HG03571 (cell line): ENCODE results near the gene SEMA4A.

ENCODE experiments used
- ATAC-seq: cut with Tn5 transposase; IDR thresholded peaks from one replicate; pipeline ENCODE4 v1.9.1; 2021; ENCODE audit not compliant: unreplicated experiment

SEMA4A gene

DNA sequence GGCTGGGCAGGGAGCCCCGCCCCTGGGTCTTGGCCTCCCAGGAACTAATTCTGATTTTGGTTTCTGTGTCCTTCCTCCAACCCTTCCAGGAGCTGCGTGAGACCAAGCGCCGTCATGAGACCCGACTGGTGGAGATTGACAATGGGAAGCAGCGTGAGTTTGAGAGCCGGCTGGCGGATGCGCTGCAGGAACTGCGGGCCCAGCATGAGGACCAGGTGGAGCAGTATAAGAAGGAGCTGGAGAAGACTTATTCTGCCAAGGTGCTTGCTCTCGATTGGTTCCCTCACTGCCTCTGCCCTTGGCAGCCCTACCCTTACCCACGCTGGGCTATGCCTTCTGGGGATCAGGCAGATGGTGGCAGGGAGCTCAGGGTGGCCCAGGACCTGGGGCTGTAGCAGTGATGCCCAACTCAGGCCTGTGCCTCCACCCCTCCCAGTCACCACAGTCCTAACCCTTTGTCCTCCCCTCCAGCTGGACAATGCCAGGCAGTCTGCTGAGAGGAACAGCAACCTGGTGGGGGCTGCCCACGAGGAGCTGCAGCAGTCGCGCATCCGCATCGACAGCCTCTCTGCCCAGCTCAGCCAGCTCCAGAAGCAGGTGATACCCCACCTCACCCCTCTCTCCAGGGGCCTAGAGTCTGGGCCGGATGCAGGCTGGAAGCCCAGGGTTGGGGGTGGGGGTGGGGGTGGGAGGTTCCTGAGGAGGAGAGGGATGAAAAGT, 18.5 kb upstream of the SEMA4A start:
- ATAC-seq, result no peak

DNA sequence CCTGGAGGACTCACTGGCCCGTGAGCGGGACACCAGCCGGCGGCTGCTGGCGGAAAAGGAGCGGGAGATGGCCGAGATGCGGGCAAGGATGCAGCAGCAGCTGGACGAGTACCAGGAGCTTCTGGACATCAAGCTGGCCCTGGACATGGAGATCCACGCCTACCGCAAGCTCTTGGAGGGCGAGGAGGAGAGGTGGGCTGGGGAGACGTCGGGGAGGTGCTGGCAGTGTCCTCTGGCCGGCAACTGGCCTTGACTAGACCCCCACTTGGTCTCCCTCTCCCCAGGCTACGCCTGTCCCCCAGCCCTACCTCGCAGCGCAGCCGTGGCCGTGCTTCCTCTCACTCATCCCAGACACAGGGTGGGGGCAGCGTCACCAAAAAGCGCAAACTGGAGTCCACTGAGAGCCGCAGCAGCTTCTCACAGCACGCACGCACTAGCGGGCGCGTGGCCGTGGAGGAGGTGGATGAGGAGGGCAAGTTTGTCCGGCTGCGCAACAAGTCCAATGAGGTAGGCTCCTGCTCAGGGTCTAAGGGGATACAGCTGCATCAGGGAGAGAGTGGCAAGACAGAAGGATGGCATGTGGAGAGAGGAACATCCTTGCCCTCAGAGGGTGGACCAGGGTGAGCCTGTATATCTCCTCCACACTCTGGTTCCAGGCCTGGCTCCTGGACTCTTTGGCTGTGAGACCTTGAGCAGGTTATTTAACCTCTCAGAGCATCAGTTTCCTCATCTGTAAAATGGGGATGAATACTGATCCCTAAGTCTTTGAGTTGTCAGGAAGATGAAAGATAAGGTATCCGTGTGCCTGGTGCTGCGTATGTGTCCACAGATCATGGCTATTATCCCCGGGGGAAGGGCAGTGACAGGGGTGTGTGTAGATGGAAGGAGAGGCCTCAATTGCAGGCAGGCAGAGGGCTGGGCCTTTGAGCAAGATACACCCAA, 17.2 kb upstream of the SEMA4A start:
- ATAC-seq, result no peak

DNA sequence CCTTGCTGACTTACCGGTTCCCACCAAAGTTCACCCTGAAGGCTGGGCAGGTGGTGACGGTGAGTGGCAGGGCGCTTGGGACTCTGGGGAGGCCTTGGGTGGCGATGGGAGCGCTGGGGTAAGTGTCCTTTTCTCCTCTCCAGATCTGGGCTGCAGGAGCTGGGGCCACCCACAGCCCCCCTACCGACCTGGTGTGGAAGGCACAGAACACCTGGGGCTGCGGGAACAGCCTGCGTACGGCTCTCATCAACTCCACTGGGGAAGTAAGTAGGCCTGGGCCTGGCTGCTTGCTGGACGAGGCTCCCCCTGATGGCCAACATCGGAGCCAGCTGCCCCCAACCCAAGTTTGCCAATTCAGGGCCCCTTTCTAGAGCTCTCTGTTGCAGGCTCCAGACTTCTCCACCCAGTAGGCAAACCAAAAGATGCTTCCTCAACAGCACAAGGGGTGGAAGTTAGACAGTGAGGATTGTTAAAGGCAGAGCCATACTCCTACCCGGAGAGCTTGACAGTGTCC, 16.4 kb upstream of the SEMA4A start:
- ATAC-seq, result no peak

DNA sequence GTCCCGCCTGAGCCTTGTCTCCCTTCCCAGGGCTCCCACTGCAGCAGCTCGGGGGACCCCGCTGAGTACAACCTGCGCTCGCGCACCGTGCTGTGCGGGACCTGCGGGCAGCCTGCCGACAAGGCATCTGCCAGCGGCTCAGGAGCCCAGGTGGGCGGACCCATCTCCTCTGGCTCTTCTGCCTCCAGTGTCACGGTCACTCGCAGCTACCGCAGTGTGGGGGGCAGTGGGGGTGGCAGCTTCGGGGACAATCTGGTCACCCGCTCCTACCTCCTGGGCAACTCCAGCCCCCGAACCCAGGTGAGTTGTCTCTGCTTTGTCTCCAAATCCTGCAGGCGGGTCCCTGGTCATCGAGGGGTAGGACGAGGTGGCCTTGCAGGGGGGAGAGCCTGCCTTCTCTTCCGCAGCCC, 14.9 kb upstream of the SEMA4A start:
- no peak for ATAC-seq

DNA sequence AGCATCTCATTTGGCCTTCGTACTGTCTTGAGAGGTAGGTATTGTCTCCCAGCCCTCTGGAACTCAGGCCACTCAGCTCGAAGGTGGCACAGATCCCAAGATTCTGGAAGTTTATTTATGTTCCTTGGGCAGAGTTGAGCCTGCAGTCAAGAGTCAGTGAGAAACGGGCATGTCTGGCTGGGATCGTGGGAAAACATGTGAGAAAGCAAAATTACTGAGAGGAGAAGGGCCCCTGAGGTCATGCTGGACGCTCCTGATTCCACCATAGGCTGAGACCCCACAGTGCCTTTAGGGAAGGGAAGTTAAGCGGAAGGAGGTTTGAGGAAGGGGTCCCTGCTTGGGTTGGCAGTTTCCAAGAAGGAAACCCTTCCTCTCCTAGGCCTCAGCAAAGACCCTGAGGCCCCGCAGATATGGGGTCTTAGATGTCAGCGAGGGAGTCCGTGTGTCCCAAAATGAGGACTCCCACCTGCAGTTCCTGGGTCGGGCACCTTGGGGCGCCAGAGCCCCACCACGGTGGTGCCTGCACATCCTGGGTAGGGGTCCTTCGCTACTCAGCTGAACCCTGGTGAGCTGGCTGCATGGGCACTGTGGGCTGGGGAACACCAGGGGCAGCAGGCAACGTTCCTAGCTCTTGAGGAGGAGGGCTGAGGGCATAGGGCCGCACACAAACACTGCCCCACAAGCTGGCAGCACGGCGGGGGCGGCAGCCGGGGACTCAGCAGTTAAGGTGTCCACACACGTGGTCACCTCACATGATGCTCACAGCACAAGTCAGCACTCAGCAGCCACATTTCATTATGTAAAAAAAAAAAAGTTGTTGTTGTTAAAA, 12.3 kb upstream of the SEMA4A start:
- ATAC-seq, result no peak

DNA sequence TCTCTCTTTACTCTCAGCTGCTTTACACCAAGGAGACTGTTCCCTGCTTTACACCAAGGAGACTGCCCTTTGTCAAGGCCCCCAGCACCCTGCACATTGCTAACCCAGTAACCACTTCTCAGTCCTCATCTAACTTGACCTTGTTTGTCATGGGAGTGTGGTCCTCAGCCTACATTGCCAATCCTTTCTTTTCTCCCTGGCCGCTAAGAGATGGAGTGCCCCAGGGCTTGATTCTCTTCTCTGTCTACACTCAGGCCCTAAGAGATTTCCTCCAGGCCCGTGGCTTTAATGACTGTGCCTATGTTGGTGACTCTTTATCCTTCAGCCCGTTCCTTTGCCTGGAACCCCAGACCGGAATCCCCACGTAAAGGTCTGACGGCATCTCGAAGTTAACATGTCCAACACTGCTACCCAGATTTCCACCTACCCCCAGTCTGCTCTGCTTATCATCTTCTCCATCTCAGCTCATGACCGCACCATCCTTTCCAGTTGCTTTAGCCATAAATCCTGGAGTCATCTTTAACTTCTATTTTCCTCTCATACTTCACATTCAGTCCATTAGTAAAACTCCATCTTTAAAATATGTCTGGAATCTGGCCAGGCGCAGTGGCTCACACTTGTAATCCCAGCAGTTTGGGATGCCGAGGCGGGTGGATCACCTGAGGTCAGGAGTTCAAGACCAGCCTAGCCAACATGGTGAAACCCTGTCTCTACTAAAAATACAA, 9.5 kb upstream of the SEMA4A start:
- no peak for ATAC-seq

DNA sequence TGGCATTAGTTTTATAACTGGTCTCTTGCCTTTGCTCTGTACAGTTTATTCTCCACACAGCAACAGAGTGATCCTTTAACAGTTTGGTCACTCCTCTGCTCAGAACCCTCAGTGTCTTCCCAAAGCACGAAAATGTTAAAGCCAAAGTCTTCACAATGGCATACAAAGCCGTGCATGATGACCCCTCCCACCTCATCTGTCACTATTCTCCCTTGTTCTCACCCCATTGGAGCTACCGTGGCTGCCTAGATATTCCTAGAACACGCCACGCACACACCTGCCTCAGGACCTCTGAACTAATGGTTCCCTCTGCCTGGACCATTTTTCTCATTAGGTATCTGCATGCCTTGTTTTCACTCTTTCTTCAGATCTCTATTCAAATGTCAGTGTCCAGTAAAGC, 8.6 kb upstream of the SEMA4A start:
- ATAC-seq, result no peak

DNA sequence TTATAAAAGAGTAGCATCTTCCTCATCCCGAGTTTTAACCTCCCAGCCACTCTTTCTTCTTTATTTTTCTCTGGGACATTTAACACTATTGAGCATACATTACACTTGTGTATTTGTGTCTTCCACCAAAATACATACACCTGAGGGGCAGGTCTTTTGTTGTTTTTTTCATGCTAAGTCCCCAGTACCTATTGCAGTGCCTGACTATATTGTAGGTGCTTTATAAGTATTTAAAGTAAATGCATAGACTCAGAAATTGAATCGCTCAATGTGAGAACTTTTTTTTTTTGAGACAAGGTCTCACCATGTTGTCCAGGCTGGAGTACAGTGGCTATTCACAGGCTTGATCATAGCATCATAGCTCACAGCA, 7.8 kb upstream of the SEMA4A start:
- no peak for ATAC-seq

DNA sequence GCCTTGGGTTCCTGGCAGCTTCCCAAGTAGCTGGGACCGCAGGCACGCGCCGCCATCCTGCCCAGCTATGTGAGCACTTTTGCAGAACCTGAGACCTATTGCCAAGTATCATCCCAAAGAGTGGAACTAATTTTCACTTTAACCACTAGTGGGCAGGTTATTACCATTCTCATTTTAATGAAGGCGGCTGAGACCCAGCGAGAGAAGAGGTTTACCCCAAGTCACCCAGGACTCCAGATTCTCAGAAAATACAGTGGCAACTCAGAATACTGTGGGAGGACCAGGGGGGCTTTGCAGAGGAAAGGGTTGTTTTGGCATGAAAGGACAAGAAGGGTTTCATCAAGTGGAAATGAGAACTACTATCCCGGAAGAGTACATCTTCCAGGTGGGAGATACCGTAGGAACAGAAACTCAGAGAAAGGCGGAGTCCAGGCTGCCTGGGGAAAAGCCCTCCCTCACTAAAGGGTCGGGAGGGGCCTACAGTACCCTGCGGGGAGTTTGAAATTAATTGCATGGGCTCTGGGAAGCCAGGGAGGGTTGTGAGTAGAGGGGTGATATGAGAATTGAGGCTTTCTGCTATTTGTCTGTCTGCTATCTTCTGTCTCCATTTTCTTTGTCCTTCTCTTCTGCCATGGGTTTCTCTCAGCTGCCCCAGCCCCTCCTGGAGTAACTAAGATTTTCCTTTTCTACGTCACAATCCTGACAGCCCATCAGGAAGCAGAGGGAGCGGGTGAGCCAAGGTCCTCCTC, 7.2 kb upstream of the SEMA4A start:
- ATAC-seq, result no peak

DNA sequence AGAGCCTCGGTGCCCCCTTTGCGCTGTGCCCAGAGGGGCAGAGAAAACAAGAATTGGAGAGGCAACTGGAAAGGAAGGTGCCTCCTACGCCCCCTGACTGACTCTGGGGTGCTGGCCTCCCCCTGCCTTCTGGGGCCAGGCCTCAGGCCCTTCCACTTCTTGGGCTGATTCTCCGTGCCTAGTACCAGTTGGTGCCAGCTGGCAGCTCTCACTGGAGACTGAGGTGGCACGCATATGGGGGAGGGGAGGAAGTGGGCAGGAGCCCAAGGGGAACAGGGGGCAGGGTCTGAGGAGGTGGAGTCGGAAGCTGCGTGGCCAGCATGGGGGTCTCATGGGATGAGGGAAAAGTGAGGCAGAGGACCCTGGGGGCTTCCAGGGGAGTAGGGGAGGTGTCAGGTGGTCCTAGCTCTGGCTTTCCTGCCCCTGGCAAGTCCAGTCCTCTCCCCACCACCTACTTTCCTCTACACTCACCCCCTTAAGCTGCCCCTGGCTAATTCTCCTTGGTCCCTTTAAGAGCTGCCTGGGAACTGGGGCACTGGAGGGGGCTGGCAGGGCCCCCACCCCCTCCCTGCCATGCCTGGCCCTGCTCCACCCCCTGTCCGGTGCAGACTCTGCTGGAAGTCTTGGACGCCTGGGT, 6.5 kb upstream of the SEMA4A start:
- no peak for ATAC-seq

DNA sequence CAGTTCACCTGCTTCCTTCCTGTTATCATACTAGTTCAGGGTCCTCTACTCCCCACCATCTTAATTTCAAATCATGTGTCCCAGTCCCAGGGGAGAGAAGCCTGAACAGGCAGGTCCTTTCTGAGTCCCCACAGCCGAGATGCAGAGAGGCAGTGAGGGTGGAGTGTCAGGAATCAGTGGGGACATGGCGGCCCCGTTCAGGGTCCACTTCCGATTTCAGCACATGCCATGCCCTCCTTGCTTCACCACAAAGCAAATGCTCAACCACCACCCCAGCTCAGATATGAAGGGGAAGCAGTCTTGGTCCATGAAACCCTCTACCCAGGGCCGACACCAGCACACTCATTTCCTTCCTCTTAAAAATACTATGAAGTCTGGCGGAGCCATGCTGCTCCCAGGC, 5.2 kb upstream of the SEMA4A start:
- ATAC-seq, result peak; percentile 27

DNA sequence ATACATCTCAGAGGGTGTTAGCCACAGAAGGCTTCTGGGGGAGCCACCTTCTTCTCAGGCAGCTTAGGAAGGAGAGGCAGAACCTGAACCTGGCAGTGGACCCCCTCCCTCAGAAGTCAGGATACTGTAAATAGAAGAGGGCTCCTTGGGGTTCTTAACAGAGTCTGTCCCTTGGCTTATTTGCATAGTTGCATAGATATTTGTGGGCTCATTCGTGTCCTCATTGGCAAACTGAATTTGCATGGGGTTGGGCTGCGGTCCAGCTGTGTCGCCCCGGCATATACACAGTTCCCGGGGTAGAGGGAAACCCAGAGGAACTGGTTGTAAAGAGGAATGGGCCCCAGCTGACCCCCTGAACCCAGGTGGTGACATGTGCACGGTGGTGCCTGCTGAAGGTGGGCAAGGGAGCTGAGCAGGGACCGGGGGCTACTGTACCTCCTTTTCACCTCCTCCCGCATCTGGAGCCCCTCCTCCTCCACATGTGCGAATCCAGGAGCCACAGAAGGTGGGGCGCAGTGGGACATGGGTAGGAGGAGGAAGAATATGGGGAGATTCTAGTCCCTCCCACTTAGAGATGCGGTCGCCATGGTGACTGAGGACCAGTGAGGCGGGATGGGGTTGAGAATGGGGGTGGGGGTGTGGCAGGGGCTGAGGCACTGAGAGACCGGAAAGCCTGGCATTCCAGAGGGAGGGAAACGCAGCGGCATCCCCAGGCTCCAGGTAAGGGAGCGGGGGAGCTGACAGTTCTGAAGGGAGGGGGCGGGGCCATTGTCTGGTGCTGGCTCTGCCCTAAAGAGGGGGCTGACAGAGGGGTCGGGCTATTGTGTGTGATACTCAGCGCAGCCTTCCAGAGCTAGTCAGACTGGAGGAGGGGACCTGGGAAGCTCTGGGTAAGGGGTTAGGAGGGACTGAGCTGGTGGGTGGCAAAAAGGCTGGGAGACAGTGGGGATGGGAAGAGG, 3.7 kb upstream of the SEMA4A start:
- no peak for ATAC-seq

DNA sequence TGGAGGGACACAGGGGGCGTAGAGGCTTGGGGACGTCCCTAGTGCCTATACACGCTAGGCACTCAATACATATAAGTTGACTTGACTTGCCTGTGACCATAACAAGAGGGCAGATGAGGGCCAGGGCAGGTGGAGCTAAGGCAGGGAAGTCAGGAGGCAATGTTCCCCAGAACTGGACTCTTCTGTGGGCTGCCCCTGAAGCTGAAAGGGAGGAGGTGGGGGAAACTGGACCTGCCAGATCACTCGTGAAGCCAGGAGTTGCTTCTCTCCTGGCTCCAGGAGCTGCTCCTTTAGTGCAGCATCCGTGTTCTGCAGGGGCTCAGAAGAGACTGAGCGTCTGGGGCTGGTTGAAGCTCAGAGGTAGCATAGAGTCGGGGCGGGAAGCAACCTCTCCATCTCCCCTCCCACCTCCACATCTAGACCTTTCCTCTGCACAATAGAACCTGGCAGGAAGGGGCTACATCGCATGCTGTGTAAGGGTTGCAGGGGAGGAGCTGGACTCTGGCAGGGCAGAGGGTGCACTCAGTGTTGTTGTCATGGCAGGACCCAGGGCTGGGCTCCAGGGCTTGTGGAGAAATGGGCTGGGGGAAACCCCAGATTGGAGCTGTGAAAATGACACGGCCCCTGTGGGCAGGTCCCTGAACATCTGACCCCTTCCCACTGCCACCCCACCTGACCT, 2.9 kb upstream of the SEMA4A start:
- ATAC-seq, result no peak

DNA sequence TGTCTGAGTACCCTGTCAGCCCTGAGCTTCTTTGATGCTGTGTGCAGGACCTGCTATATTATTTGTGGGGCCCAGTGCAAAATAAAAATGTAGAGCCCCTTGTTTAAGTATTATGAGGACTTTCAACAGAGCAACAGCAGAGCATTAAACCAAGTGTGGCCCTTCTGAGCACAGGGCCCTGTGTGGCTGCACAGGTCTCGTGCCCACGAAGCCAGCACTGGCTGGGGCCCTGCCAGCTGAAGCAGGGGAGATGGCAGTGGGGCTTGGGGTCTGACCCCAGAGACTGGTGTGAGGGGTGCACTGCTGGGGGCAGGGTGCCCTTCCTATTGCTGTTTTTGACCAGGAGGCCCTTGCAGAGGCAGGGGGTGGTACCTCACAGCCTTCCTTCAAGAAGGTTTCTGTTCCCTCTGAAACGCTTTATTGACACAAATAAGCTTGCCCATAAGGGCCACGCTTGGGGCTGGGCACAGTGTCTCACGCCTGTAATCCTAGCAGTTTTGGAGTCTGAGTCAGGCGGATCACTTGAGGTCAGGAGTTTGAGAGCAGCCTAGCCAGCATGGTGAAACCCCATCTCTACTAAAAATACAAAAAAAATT, 2.2 kb upstream of the SEMA4A start:
- no peak for ATAC-seq

DNA sequence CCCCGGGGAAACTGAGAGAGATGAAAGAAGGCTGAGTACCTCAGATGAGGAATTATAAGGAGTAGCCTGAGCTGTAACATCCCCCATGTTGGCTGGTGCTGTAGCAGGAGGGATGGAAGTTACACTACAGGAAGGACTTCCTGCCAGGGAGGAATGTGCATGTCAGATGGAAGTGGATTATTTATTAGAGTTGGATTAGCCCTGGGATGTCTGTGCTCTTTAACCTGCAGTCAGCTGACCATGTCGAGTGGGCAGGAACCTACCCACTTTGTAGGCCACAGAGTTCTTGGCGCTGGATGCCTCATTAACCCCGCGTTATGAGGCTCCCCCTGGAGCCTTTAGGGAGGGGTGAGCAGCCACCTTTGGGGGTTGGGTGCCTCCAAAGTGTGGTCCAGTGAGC, 757 bp upstream of the SEMA4A start:
- ATAC-seq, result no peak

DNA sequence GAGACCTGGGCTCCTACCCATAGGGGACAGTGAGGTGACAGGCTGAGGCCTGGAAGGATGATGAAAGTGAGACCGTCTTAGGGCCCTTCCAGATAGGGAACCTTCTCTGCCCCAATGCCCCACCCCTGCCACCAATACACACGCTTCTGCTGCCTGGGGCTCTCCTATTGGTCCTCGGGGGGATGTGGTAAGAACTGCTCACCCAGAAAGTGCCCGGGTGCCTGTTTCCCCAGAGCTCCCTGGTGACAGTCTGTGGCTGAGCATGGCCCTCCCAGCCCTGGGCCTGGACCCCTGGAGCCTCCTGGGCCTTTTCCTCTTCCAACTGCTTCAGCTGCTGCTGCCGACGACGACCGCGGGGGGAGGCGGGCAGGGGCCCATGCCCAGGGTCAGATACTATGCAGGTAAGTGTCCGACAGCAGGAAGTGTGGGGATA, 948 bp downstream of the SEMA4A start:
- ATAC-seq, result no peak

DNA sequence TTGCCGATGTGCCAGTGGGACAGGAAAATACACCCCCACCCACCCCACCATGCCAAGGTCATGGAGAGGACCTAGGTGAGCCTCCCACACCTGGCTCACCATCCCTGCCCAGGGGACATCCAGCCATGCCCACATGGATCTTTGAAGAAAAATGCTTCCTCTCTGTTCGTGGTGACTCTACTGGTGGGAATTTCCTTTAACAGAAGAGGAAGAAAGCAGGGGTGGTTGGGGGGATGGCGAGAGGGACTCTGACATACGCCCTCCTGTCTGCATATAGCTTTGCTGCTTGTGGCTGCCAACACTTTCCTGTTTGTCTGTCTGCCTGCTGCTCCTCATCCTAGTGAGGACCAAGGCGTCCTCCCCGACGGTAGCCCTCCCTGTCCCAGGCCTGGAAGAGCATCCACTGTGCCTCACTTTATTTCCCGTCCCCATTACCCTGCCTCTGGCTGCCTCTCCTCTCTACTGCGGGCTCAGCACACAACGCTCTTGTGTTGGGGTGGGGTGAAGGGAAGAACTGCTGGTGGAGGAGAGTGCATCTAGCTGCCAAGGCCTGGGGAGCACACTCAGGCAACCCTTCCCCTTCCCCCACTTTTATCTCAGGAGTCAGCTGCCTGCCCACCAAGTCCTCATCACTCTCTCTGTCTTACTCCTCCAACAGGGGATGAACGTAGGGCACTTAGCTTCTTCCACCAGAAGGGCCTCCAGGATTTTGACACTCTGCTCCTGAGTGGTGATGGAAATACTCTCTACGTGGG, 2.5 kb downstream of the SEMA4A start:
- ATAC-seq, result no peak
